ENCODE measurements around the gene CDH8.
A peak's percentile ranks its signal among the peaks of the same experiment; 100 is the strongest.

Gene CDH8

DNA sequence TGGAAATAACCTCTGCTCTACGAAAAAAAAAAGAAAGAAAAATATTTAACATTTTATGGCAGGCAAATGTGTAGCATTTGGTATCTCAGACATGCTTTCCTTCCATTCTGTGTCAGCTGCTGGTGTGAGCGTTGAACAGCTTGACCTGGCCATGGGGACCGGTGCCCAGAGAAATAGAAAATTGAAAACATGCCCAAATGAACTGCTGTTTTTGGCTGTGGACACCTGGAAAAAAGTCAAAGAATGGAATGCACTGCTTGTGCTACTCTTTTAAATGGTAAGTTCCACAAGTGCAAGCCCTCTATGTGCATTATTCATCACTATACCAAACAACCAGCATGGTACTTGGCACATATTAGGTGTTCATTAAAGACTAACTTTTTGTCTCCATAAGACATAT lies 127.2 kb downstream of the CDH8 start:
- POLR2A ChIA-PET (ENCODE audit: low non-redundant PET) = no interaction called here

DNA sequence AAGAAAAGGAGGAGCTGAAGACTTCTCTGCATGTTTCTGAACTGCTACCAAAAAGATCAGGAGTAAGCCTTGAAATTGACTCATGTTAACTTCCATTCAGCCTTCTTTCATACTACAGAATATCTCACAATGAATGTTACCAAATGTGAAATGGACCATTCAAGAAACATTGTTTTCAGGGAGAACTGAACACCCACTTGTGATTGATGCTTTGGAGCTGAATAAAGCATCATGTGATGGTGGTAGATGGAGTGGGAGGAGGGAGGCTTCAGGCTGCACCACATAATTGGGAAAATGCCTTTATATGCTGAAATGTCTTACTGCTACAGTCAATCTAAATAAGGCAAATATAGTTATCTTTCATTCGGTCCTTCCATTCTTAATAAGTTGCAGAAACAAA lies 127.8 kb downstream of the CDH8 start:
- no peak overlapping the region for H3K27ac ChIP-seq
- TF ChIP-seq, protein P1, sequence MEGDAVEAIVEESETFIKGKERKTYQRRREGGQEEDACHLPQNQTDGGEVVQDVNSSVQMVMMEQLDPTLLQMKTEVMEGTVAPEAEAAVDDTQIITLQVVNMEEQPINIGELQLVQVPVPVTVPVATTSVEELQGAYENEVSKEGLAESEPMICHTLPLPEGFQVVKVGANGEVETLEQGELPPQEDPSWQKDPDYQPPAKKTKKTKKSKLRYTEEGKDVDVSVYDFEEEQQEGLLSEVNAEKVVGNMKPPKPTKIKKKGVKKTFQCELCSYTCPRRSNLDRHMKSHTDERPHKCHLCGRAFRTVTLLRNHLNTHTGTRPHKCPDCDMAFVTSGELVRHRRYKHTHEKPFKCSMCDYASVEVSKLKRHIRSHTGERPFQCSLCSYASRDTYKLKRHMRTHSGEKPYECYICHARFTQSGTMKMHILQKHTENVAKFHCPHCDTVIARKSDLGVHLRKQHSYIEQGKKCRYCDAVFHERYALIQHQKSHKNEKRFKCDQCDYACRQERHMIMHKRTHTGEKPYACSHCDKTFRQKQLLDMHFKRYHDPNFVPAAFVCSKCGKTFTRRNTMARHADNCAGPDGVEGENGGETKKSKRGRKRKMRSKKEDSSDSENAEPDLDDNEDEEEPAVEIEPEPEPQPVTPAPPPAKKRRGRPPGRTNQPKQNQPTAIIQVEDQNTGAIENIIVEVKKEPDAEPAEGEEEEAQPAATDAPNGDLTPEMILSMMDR (conservative IDR thresholded peaks at IDR 0.05; ENCODE audit: low read depth) = no peak
- ChIA-PET CTCF (no interaction called here), POLR2A (ENCODE audit: low non-redundant PET) (no interaction called here)
- no peak for DNase-seq (ENCODE audit: low spot score)

More for the DNA sequence above, 127.2 kb downstream of the CDH8 start:
- DNase-seq (ENCODE audit: low spot score) = no peak
- TF ChIP-seq, protein P1 (conservative IDR thresholded peaks at IDR 0.05; ENCODE audit: low read depth) = no peak
- no peak overlapping the region for H3K27ac ChIP-seq
- CTCF ChIA-PET = interaction anchor here (0.5 kb wide), 1 partner anchor 167 kb away, joined by 3 read pairs; no protein-coding TSS in a partner anchor

DNA sequence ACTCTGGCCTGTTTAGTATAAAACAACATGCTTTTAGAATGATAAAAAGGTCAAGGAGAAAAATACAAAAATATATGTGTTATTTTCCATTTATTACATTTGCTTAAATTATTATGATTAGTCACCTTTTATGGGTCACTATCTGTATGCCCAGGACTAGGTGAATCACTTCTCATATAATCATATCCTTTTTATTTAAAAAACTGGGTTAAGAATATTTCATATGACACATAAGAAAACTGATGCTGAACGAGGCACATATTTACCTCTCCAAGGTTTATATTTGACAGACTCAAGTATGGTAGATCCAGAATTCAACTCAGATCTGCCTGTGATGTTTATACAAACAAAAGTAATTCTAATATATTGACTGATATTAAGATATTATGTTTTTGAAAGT lies 134.5 kb downstream of the CDH8 start:
- CTCF ChIA-PET = no interaction called here

DNA sequence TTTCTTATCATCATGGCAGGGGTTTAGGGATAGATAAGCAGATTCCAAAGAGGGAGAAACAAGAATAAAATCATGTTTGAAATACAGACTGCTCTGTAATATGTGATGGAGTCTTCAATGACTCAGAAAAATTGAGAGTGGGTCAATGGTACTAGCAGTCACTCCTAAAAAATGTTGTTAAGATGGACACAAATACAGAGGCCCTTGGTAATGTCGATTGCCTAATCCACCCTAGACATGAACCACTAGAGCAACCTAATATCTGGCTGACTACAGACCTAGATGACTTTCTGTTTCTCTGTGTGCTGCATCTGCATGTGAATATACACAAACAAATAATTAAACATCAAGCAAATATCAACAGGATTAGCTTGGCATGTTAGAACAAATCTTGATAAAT lies 135.8 kb downstream of the CDH8 start:
- DNase-seq (ENCODE audit: low spot score) = peak; percentile 16
- CTCF ChIA-PET = no interaction called here
- TF ChIP-seq, protein P1 (conservative IDR thresholded peaks at IDR 0.05; ENCODE audit: low read depth) = no peak
- H3K27ac ChIP-seq = no peak overlapping the region
- POLR2A ChIA-PET (ENCODE audit: low non-redundant PET) = no interaction called here

More for the DNA sequence above, 134.5 kb downstream of the CDH8 start:
- TF ChIP-seq, protein P1 (conservative IDR thresholded peaks at IDR 0.05; ENCODE audit: low read depth) = no peak
- POLR2A ChIA-PET (ENCODE audit: low non-redundant PET) = no interaction called here
- DNase-seq (ENCODE audit: low spot score) = no peak
- H3K27ac ChIP-seq = no peak overlapping the region

DNA sequence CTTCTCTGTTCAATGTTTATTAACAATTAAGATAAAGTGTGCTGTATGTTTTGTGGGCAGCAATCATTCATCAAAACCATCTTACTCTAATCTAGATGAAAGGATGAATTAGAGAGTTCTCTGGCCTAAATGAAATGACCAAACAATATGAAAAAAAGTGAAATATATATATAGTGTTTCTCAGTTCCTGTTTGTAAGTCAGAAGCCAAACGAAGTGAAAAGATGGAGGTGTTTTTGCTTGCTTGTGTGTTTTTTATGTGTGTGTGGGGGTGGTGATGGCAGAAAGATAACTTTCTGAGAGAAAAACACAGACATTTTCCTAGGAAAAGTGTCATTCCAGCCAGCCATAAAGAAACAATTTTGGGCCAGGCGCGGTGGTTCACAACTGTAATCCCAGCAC lies 138.6 kb downstream of the CDH8 start:
- H3K27ac ChIP-seq = no peak overlapping the region
- no peak for DNase-seq (ENCODE audit: low spot score)
- CTCF ChIA-PET = no interaction called here
- POLR2A ChIA-PET (ENCODE audit: low non-redundant PET) = no interaction called here
- TF ChIP-seq, protein P1 (conservative IDR thresholded peaks at IDR 0.05; ENCODE audit: low read depth) = no peak

DNA sequence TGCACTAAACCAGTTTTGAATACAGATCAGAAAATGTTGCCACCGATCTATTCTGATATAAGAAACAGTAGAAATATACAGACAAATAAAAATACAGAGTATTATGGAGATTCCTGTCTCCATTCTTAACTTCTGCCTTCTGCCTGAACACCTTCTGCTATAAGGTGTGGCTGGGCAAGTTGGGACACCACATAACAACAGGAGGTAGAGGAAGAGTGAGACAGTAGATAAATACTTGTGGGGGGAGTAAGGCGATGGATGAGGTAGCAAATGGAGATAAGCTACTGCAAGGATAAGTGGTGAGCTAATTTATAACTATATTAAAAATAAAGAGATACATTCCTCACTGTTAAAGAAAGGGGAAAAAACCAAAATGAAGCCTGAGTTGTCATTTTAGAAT lies 143.7 kb downstream of the CDH8 start:
- TF ChIP-seq, protein P1 (conservative IDR thresholded peaks at IDR 0.05; ENCODE audit: low read depth) = no peak
- POLR2A ChIA-PET (ENCODE audit: low non-redundant PET) = no interaction called here
- no peak overlapping the region for H3K27ac ChIP-seq
- CTCF ChIA-PET = no interaction called here
- peak; percentile 26 for DNase-seq (ENCODE audit: low spot score)

DNA sequence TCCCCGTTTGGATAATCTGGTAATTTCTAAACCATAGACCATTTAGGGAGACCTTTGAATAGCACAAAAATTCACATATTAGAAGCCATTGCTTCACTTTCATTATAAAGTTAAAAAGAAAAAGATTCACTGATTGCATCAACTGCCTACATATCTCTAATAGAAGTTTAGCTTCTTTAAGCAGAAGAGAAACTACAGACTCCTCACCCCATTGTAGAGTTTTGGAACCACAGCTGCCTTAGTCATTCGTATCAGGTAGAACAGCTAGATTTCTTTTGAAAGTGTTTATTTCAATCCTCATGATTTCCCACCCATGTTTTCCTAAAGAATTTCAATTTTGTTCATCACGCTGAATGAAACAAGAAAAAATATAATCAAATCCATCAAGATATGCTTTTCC lies 144.8 kb downstream of the CDH8 start:
- CTCF ChIA-PET = no interaction called here
- H3K27ac ChIP-seq = no peak overlapping the region
- POLR2A ChIA-PET (ENCODE audit: low non-redundant PET) = no interaction called here
- no peak for DNase-seq (ENCODE audit: low spot score)
- TF ChIP-seq, protein P1 (conservative IDR thresholded peaks at IDR 0.05; ENCODE audit: low read depth) = no peak

All from RWPE1 (cell line).